Iris pigment epithelial cell (primary cell): ENCODE results near the gene AMHR2.
"Not testable (repeated sequence)": the region's sequence is repeated elsewhere in the genome, so short reads cannot be mapped to it uniquely, and the experiment has no call there.

Experiments used
- DNase-seq: peaks from one replicate; pipeline ENCODE4 v3.0.0-alpha.2; 2011; ENCODE audit warnings: low read depth

Gene AMHR2

DNA sequence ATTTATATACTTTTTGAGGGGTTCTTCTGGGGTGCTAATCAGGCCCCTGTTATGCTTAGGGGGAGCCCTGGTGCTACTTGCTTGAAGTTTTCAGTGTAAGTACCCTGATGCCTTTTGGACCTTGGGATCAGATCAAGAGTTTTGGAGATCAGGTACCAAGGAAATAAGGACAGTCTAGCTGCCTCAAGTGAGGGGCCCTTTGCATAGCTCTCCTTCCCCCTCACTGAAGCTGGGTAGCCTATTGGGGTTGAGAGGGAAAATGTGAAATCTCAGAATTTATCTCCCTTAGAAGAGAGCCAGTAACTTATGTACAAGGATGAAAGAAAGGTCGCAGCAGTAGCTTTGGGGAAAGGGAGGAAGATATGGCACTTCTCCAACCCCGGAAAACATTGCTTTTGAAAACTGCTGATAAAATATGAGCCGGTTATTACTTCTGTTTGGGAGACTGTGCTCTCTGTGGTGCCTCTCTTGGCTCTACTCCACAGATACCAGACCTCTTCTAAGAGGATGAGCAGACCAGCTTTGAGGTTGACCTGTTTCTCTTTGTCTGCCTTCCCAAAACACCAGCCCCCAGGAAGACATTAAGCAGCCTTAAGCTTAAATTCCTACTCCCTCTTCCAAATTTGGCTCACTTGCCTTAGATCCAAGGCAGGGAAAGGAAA is 8.8 kb upstream of the AMHR2 start:
- peak; percentile 25 for DNase-seq

DNA sequence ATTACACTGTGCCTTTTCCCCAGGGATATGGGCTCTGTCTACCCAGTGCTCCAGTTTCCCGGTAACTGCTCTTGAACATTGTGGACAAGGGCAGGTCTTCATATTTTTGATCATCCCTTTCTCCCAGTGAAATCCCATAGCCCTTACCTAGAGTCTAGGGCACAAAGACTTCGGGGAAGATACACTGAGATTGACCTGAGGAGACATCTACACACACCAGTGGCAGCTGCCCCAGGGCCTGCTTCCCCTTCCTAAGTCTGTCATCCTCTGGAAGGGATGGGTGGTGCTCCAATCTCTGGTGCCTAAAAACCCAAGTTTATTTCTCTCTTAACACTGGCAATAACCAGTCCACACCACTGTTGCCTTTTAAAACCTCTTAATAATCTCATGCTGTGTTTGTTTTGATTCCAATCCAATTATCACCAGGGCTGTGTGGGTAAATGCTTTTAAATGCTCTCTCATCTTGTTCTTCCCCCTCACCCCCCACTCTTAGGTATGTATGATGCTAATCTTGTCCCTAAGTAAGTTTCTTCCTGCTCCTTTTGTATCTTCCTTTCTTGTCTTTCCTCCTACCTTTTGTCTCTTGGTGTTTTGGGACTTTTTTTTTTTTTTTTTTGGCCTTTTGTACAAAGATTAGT is 7.8 kb upstream of the AMHR2 start:
- peak; percentile 22 for DNase-seq

DNA sequence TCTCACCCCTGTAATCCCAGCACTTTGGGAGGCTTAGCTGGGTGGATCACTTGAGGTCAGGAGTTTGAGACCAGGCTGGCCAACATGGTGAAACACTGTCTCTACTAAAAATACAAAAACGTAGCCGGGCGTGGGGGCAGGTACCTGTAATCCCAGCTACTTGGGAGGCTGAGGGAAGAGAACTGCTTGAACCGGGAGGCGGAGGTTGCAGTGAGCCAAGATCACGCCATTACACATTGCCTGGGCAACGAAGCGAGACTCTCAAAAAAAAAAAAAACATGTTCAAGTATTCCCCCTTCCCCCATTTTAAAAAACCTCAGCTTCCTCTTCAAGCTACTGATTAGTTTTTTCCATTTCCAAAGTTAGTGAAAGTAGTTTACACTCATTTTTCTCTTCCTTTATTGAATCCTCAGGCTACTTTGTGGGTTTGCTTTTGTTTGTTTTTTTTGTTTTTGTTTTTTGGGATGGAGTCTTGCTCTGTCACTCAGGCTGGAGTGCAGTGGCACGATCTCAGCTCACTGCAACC is 6.3 kb upstream of the AMHR2 start:
- not testable (repeated sequence) for DNase-seq

DNA sequence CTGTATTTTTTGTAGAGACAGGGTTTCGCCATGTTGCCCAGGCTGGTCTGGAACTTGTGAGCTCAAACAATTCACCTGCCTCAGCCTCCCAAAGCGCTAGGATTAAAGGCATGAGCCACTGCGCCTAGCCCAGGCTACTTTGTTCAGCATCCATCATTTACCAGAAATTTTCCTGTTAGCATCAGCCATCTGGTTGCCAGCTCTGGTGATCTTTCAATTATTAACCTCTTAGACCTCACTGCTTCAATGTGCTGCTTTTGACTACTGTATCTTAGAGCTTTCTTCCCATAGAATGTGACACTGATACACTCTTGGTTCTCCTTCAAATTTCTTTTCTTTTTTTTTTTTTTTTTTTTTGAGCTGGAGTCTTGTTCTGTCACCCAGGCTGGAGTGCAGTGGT is 5.4 kb upstream of the AMHR2 start:
- DNase-seq = no peak

DNA sequence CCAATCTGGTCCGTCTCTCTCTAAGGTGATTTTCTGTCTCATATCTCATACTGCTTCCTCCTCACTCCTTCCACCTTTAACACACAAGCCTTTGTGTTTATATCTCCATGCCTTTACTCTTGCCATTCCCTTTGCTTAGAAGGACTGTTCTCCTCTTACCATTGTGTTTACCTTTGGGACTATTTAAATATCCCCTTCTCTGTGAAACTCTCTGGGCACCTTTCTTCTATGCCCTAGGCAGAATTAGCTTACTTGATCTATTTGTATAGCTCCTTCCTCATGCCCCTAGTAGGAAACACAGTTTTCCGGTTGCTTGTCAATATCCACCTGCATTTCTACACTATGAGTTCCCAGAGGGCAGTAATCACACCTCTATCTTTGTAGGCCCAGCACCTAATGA is 3.9 kb upstream of the AMHR2 start:
- no peak for DNase-seq

DNA sequence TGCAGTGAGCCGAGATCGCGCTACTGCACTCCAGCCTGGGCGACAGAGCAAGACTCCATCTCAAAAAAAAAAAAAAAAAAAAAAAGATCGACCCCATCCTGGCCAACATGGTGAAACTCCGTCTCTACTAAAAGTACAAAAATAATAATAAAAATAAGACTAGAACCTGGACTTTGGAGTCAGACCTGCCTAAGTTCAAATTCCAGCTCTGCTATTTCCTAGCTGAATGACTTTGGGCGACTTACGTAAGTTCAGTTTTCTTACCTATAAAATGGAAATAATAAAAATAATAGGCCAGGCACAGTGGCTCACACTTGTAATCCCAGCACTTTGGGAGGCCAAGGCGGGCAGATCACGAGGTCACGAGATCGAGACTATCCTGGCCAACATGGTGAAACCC is 1.4 kb upstream of the AMHR2 start:
- DNase-seq = not testable (repeated sequence)

DNA sequence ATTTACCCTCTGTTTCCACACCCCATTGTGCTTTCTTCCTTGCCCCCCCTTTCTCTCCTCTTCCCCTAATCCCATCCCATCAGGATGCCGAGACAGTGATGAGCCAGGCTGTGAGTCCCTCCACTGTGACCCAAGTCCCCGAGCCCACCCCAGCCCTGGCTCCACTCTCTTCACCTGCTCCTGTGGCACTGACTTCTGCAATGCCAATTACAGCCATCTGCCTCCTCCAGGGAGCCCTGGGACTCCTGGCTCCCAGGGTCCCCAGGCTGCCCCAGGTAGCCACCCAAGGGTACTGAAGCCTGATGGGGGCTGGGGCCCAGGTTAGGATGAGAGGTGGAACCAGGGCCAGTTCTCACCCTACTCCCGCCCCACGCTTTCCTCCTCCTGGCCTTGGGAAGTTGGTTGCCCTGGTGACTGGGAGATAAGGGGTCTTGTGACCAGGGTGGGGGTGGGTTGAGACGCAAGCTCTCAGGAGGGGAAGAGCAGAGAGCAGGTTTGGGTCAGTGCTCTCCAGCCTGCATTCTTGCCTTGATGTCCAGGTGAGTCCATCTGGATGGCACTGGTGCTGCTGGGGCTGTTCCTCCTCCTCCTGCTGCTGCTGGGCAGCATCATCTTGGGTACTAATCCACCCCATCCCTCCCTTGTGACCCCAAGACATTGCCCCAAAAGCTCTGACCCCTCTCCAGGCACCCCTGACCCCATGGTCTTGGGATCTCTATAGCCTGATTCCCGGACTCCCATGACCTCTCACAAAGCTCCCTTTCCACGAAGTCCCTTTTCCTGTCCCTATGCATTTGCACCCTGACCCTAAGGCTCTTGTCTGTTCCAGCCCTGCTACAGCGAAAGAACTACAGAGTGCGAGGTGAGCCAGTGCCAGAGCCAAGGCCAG is 1.2 kb downstream of the AMHR2 start:
- no peak for DNase-seq

DNA sequence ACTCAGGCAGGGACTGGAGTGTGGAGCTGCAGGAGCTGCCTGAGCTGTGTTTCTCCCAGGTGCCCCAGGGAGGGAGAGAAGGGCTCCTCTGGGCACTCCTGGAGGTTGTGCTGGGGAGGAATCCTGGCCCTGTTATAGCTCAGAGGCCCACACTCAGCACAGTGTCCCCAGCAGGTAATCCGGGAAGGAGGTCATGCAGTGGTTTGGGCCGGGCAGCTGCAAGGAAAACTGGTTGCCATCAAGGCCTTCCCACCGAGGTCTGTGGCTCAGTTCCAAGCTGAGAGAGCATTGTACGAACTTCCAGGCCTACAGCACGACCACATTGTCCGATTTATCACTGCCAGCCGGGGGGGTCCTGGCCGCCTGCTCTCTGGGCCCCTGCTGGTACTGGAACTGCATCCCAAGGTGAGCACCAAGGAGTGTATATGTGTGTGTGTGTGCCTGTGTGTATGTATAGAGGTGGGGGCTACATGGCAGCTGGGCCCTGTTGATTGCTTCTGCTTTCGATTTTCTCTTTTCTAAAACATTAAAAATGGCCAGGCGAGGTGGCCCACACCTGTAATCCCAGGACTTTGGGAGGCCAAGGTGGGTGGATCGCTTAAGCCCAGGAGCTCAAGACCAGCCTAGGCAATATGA is 2.0 kb downstream of the AMHR2 start:
- DNase-seq = no peak

DNA sequence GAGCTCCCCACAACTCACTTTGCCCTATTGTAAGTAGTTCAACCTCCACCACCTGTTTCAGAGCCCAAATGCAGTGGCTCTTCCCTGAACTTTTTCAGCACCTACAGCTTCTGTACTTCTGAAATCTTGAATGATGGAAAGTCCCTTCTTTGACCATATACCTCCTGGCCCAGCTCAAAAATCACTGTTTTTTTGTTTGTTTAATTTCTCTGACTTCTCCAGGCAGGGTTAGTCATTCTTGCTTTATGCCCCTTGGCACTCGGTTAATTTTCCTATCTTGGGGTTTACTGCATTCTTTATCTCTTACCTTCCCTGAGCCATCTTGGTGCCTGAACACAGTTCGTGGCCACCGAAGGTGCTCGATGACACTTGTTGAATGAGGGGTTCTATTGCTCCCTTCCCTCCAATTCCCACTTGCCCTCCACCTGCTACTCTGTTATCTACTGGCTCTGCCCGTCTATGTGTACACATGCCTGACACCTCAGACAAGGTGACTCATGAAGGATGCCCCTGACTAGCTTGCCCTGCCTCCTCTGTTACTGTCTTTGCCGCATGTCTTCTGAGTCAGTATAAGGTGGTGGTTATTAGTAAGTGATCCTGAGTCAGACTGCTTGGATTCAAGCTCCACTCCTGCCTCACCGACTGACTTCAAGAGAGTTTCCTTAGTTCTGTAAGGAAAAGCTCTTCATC is 4.4 kb downstream of the AMHR2 start:
- peak; percentile 95 for DNase-seq

DNA sequence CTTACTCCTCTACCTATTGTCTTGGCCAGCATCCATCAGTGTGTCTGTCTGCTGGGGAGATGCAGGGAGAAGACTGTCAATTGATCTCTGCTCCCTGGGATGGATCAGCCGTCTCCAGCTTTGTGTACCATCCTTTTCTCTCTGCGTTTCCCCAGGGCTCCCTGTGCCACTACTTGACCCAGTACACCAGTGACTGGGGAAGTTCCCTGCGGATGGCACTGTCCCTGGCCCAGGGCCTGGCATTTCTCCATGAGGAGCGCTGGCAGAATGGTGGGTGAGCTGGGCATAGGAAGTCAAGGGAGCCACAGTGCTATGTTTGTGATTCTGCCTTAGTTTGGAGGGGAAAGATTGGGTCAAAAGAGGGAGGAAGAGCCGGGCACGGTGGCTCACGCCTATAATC is 5.1 kb downstream of the AMHR2 start:
- no peak for DNase-seq

DNA sequence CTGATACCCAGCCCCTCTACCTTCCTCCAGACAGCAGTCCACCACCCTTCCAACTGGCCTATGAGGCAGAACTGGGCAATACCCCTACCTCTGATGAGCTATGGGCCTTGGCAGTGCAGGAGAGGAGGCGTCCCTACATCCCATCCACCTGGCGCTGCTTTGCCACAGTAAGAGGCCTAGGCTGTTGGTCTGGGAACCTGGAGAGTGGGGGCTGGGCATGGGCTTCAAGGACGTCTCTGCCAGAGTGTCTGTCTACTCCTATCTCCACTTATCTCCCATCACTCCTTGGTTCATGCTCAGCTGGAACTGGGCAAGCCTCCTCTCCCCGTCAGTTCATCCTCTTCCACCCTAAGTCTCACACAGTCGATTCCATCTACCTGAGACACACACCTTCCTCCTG is 6.5 kb downstream of the AMHR2 start:
- DNase-seq = no peak

DNA sequence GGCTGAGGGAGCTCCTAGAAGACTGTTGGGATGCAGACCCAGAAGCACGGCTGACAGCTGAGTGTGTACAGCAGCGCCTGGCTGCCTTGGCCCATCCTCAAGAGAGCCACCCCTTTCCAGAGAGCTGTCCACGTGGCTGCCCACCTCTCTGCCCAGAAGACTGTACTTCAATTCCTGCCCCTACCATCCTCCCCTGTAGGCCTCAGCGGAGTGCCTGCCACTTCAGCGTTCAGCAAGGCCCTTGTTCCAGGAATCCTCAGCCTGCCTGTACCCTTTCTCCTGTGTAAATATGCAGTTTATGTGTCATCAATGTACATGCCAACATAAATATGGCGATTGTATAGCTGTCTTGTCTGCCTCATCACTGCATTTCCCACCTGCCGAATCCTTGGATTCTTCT is 7.5 kb downstream of the AMHR2 start:
- DNase-seq = no peak

DNA sequence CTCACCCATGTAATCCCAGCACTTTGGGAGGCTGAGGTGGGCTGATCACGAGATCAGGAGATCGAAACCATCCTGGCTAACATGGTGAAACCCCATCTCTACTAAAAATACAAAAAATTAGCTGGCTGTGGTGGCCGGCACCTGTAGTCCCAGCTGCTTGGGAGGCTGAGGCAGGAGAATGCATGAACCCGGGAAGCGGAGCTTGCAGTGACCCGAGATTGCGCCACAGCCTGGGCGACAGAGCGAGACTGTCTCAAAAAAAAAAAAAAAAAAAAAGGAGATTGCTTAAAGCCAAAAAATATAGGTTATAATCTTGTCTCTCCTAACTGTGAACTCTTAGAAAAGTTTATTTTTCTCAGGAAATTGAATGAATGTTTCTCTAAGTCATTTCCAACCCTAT is 11.7 kb downstream of the AMHR2 start:
- DNase-seq = not testable (repeated sequence)

DNA sequence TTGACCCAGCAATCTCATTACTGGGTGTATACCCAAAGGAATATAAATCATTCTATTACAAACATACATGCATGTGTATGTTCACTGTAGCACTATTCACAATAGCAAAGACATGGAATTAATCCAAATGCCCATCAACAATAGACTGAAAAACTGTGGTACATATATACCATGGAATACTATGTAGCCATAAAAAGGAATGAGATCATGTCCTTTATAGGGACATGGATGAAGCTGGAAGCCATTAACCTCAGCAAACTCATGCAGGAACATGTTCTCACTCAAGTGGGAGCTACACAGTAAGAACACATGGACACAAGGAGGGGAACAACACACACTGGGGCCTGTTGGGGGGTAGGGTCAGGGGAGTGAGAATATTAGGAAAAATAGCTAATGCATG is 15.9 kb downstream of the AMHR2 start:
- DNase-seq = not testable (repeated sequence)

DNA sequence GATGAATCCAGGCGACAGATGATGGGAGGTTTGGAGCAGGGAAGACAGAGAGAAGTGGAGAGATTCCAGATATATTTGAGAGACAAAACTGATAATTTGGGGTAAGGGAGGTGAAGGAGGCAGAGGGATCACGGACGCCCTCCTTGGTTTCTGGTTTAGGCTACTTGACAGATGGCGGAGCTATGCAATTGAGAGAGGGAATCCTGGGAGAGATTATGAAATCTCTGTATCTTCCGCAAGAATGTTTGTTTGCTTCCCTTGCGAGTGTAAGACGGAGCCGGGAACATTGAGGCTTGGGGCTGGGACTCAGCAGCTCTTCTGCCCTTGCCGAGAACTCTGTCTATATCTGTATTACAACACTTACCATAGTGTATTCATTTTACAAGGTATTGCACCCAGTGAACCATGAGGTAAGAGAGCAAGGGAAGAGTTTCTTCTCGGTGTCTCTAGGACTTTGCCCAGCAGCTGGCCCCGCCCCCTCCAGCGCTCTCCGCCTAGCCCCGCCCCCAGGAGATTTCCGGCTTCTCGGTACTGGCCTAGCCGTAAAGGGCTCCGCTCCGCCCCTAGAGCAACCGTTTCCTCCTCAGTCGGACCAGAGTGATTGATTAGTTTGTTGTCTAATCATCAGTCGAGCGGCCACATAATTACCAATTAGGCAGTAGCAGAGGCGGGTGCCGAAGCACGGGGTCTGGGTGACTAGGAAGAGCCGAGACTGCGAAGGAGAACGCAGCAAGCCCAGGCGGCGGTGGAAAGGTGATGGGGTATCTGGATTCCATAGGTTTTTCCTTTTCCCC is 17.6 kb downstream of the AMHR2 start, which contains the start of gene PRR13:
TSS of gene PRR13 (plus strand) at position 695 of the 794 bp plus-strand sequence. CDS start 981 bp downstream, outside the sequence.
- peak; percentile 100 for DNase-seq

DNA sequence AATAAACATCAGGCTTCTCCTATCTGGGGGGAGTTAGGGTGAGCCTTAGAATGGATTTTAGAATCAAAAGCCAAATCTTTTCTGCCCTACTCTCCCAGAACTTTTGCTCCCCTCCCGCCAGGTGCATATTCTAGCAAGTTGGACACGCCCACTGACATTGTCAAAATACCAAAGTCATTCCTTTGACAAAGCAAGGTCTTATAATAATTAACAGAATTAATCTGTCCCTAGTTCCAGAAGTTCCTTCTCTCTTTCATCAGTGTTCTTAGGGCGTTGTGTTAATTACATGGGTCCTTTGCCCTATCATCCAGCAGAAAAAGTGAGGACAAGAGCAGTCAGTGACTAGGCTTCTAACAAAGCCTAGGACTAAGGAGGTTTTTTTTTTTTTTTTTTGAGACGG is 20.3 kb downstream of the AMHR2 start:
- no peak for DNase-seq

DNA sequence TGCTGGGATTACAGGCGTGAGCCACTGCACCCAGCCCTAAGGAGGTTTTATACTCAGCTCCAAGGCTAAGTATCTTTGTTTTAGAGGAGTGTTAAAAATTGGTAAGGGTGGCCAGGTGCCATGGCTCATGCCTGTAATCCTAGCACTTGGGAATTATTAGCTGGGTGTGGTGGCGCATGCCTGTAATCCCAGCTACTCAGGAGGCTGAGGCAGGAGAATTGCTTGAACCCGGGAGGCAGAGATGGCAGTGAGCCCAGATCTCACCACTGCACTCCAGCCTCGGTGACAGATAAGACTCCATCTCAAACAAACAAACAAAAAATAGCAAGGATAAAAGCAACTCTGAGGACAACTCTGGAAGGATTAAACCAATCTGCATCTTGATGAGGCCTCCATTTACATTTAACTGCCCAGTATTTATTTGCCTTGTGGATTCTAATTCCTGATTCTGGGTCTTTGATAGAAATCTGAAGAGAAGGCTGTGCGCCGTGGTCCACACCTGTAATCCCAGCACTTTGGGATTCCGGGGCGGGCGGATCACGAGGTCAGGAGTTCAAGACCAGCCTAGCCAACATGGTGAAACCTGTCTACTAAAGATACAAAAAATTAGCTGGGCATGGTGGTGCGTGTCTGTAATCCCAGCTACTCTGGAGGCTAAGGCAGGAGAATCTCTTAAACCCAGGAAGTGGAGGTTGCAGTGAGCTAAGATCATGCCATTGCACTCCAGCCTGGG is 21.1 kb downstream of the AMHR2 start:
- not testable (repeated sequence) for DNase-seq

DNA sequence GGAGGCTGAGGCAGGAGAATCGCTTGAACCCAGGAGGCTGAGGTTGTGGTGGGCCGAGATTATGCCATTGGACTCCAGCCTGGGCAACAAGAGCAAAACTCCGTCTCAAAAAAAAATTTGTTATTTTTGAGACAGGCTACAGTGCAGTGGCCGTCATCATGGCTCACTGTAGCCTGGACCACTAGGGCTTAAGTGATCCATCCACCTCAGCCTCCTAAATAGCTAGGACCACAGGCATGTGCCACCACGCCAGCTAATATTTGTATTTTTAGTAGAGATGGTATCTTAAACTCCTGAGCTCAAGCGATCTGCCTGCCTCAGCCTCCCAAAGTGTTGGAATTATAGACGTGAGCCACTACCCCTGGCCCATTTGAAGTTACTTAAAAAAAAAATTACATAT is 27.3 kb downstream of the AMHR2 start:
- DNase-seq = no peak

DNA sequence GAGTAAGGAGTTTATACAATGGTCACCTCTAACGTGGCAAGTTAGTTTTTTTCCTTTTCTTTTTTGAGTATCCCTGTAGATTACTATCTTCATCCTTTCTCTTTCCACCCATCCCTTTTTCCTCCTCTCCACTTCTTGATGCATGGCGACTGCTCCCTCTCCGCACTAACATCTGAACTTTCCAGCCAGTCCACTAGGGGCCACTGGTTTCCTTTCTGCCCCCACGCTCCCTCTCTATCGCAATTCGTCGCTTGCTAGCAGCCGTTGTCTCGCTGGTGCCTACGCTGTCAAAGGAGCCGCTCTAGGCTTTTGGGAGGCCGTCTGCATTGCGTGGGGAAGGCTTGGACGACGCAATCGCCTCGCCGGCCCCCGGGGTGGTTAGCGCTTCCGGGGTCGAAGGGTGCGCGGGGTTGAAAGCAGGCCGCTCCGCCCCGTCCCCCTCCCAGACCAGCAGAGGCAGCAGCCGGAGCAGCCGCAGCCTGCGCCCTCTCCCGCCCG is 28.1 kb downstream of the AMHR2 start, which contains the start of gene PCBP2:
TSS of gene PCBP2 (plus strand) at position 442 of the 498 bp plus-strand sequence. CDS start 2,699 bp downstream, outside the sequence.
- peak; percentile 100 for DNase-seq
